ENCODE results near the gene ENTPD2. TPM values are rescaled to one million over a fixed set of nuclear protein-coding genes. Genes with fewer than 3 reads are reported as not detected.

The ENTPD2 gene
- total and polyA plus RNA-seq, 2 donors (not counting 1 experiment from before 2014, with no cell fraction given): under 0.01 TPM; not detected in 1

DNA sequence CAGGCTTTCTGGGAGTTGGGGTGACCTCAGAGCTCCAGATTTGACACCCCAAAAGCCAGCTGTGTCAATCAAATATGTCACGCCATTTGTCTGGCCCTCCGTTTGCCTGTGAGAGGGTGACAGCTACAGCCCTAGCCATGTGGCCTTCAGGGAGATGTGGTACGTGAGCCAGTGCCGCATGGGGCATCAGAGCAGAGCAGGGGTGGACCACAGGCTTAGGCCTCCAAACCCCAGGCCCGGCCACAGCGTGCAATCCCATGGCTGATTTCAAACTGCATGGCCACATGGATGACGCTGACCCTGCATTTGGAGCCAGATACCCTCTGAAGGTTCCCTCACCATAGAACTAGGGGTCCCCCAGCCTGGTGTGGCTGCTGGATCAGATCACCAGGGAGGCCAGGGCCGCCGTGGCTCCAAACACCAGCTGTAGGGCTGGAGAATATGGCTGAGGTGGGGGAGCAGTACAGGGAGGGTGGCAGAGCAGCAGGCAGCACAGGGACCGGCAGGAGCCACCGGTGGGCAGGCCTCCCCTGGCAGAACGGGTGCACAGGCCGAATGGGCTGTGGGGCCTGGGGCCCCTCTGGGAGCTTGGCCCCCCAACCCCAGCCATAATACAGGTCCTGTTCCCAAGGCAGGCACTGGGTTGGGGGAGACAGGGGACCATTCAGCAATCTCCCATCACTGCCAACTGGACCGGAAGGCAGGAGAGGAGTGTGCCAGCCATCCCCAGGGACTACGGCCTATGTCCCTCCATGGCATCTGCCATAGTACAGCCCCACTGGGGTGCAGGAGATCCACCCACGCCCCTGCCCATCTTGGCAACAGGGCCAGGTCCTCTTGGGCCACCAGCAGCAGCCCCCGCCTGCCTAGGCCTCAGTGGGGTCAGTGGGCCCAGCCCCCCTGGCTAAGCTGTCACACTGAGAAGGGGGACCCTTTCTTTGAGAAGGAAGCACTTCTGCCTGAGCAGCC, 15.0 kb upstream of the ENTPD2 start:
- no peak overlapping the region for H3K9ac ChIP-seq (ENCODE audit: insufficient read depth, low read length)
- H3K36me3 ChIP-seq (ENCODE audit: control insufficient read depth, insufficient read depth, low read length): no peaks in the 10 kb centered on the region
- H3K4me2 ChIP-seq (ENCODE audit: extremely low read depth, insufficient read depth, low read length): peak overlapping the region; percentile 64
- no peak for DNase-seq (ENCODE audit: low read depth in 2 of 2)
- no peaks in the 10 kb centered on the region for H4K20me1 ChIP-seq (ENCODE audit: control insufficient read depth, extremely low read depth, insufficient read depth, low read length)
- H2AFZ ChIP-seq (ENCODE audit: low read length): no peak overlapping the region
- no peaks in the 10 kb centered on the region for H3K27me3 ChIP-seq (ENCODE audit: control insufficient read depth, insufficient read depth, low read length)
- no peaks in the 10 kb centered on the region for H3K79me2 ChIP-seq (ENCODE audit: control insufficient read depth, insufficient read depth, low read length)
- H3K27ac ChIP-seq (ENCODE audit: insufficient read depth, low read length): no peak overlapping the region
- H3K4me1 ChIP-seq (ENCODE audit: control insufficient read depth, extremely low read depth, insufficient read depth, low read length): peaks cover 10% of the 10 kb centered on the region
- TF ChIP-seq EZH2 (IDR thresholded peaks at IDR 0.05; ENCODE audit: low read length, missing control alignments): no peak
- TF ChIP-seq, protein P1, sequence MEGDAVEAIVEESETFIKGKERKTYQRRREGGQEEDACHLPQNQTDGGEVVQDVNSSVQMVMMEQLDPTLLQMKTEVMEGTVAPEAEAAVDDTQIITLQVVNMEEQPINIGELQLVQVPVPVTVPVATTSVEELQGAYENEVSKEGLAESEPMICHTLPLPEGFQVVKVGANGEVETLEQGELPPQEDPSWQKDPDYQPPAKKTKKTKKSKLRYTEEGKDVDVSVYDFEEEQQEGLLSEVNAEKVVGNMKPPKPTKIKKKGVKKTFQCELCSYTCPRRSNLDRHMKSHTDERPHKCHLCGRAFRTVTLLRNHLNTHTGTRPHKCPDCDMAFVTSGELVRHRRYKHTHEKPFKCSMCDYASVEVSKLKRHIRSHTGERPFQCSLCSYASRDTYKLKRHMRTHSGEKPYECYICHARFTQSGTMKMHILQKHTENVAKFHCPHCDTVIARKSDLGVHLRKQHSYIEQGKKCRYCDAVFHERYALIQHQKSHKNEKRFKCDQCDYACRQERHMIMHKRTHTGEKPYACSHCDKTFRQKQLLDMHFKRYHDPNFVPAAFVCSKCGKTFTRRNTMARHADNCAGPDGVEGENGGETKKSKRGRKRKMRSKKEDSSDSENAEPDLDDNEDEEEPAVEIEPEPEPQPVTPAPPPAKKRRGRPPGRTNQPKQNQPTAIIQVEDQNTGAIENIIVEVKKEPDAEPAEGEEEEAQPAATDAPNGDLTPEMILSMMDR (conservative IDR thresholded peaks at IDR 0.05 in 1 of 2, IDR thresholded peaks at IDR 0.05 in 1 of 2; ENCODE audit: low read depth in 1 of 2, low read length in 2 of 2): no peak
- peak overlapping the region in 2 of 4 experiments; percentile 27 for H3K4me3 ChIP-seq (replicated peaks in 1 of 4; ENCODE audit: control extremely low read depth in 1 of 4, insufficient read depth in 1 of 4, low read depth in 3 of 4, low read length in 4 of 4)
- H3K9me3 ChIP-seq (ENCODE audit: control insufficient read depth, insufficient read depth, low read depth, low read length): no peaks in the 10 kb centered on the region

DNA sequence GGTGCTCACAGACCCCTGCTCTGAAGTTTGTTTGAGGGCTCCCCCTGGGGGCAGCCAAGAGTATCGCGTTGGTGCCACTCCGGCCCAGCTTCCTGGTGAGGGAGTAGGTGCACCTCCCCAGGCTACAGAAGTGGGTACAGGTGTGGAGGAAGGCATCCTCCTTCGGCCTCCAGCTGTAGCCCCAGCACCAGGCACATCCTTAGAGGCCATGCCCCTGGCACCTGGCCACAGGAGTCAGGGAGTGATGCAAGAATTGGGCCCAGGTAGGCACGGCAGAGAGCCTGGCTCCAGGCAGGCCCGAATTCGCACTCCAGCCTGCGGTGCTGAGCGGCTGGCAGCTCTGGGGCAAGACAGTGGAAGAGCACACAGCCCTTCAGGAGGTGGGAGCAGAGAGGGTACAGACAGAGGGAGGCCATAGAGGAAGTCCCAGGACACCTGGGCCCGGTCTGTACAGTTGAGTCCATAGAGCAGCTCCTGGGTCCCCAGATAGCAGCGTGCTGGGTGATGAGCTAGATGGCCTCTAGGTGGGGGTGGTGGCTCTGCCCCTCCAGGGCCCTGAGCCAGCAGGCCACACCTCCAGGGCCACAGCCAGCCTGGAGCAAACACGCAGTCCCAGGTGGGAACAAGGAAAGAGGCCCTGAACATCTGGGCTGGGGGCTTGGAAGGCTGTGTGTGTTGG, 14.1 kb upstream of the ENTPD2 start:
- Histone ChIP-seq H3K4me1 (ENCODE audit: control insufficient read depth, extremely low read depth, insufficient read depth, low read length) (peaks cover 10% of the 10 kb centered on the region), H3K4me3 (replicated peaks in 1 of 4; ENCODE audit: control extremely low read depth in 1 of 4, insufficient read depth in 1 of 4, low read depth in 3 of 4, low read length in 4 of 4) (no peak overlapping the region), H3K36me3 (ENCODE audit: control insufficient read depth, insufficient read depth, low read length) (no peaks in the 10 kb centered on the region), H3K27me3 (ENCODE audit: control insufficient read depth, insufficient read depth, low read length) (no peaks in the 10 kb centered on the region), H3K9me3 (ENCODE audit: control insufficient read depth, insufficient read depth, low read depth, low read length) (no peaks in the 10 kb centered on the region), H4K20me1 (ENCODE audit: control insufficient read depth, extremely low read depth, insufficient read depth, low read length) (no peaks in the 10 kb centered on the region), H3K79me2 (ENCODE audit: control insufficient read depth, insufficient read depth, low read length) (no peaks in the 10 kb centered on the region), H2AFZ (ENCODE audit: low read length) (no peak overlapping the region), H3K27ac (ENCODE audit: insufficient read depth, low read length) (no peak overlapping the region), H3K4me2 (ENCODE audit: extremely low read depth, insufficient read depth, low read length) (no peak overlapping the region), H3K9ac (ENCODE audit: insufficient read depth, low read length) (no peak overlapping the region)
- peak; percentile 64 to 76 for DNase-seq (ENCODE audit: low read depth in 2 of 2)
- TF ChIP-seq, protein P1 (conservative IDR thresholded peaks at IDR 0.05 in 1 of 2, IDR thresholded peaks at IDR 0.05 in 1 of 2; ENCODE audit: low read depth in 1 of 2, low read length in 2 of 2): peak; percentile 68 to 86
- no peak for TF ChIP-seq EZH2 (IDR thresholded peaks at IDR 0.05; ENCODE audit: low read length, missing control alignments)

Measured in fibroblast of lung (primary cell).